Stimulated activated CD4-positive, alpha-beta T cell treated with anti-CD3 and anti-CD28 coated beads, TNF-alpha, amount 100 ng/mL, for 1 hour (primary cell): ENCODE data around the gene ENKD1.

ENCODE experiments used
- DNase-seq, 3 donors: peaks; one replicate each; pipeline ENCODE4 v3.0.0-alpha.2; 2020; ENCODE audit warnings: low read depth in 3 of 3, low spot score in 1 of 3

The ENKD1 gene

GRCh38 chr16:67664258-67664657 lies 2.3 kb downstream of the ENKD1 start:
- DNase-seq: no peak

GRCh38 chr16:67663877-67664222 lies 2.7 kb downstream of the ENKD1 start:
- DNase-seq: no peak

GRCh38 chr16:67663151-67663876 lies 3.2 kb downstream of the ENKD1 start:
- DNase-seq: no peak

- DNase-seq: no peak
Observed at GRCh38 chr16:67662653-67663010, 3.9 kb downstream of the ENKD1 start.

GRCh38 chr16:67661886-67662652 lies 4.5 kb downstream of the ENKD1 start:
- no peak for DNase-seq

GRCh38 chr16:67661101-67661761 lies 5.3 kb downstream of the ENKD1 start:
- DNase-seq: no peak

GRCh38 chr16:67660564-67661028 lies 6.0 kb downstream of the ENKD1 start, which contains the start of gene PARD6A:
Gene PARD6A (plus strand): TSS chr16:67660960. CDS start chr16:67661039, 79 bp downstream.
- DNase-seq: peak; percentile 83 to 87 (median 86)

GRCh38 chr16:67659675-67660563 lies 6.6 kb downstream of the ENKD1 start, which contains the start of gene ACD:
Gene ACD (minus strand): TSS chr16:67660260. CDS start chr16:67660220, 40 bp downstream.
- DNase-seq: peak; percentile 80 to 94 (median 87)

GRCh38 chr16:67658849-67659674 lies 7.5 kb downstream of the ENKD1 start:
- DNase-seq: no peak

GRCh38 chr16:67657751-67658518 lies 8.6 kb downstream of the ENKD1 start:
- no peak for DNase-seq

- DNase-seq: no peak
Observed at GRCh38 chr16:67657017-67657608, 9.4 kb downstream of the ENKD1 start.

- no peak for DNase-seq
Observed at GRCh38 chr16:67656344-67657016, 10.1 kb downstream of the ENKD1 start.

GRCh38 chr16:67655363-67655762 lies 11.2 kb downstream of the ENKD1 start:
- no peak for DNase-seq

GRCh38 chr16:67654403-67654911 lies 12.1 kb downstream of the ENKD1 start:
- no peak for DNase-seq

GRCh38 chr16:67653789-67654402 lies 12.7 kb downstream of the ENKD1 start:
- no peak for DNase-seq

GRCh38 chr16:67653128-67653788 lies 13.3 kb downstream of the ENKD1 start:
- no peak for DNase-seq

- no peak for DNase-seq
Observed at GRCh38 chr16:67652578-67653127, 13.9 kb downstream of the ENKD1 start.
